DOHH2 (cell line): ENCODE data around the gene HIVEP3.

Experiments used
- H3F3A ChIP-seq: fragments of 200-600 bp; sonication (generic), shearing (Covaris generic); 2 replicates; pipeline ENCODE4 v1.6.0; 2016; ENCODE audit warnings: antibody characterized with exemption, mild to moderate bottlenecking; ENCODE audit not compliant: control insufficient read depth, insufficient read depth
- H3K27ac ChIP-seq: fragments of 200-600 bp; sonication (generic); 2 replicates; pipeline ENCODE4 v1.5.1; 2014; ENCODE audit warnings: low read depth, mild to moderate bottlenecking, low read length, moderate library complexity
- H3K27me3 ChIP-seq: fragments of 200-600 bp; sonication (generic); 2 replicates; pipeline ENCODE4 v1.6.1; 2014; ENCODE audit warnings: mild to moderate bottlenecking, low read length, mixed read lengths; ENCODE audit not compliant: control insufficient read depth
- H3K36me3 ChIP-seq: fragments of 200-600 bp; sonication (generic); 2 replicates; pipeline ENCODE4 v1.6.1; 2014; ENCODE audit warnings: mild to moderate bottlenecking, low read length, moderate library complexity, mixed read lengths; ENCODE audit not compliant: control insufficient read depth
- H3K4me1 ChIP-seq: fragments of 200-600 bp; sonication (generic); 2 replicates; pipeline ENCODE4 v1.6.1; 2014; ENCODE audit warnings: mild to moderate bottlenecking, low read length, mixed read lengths; ENCODE audit not compliant: control insufficient read depth
- H3K4me2 ChIP-seq: fragments of 200-600 bp; sonication (generic); 2 replicates; pipeline ENCODE4 v1.6.0; 2014; ENCODE audit warnings: mild to moderate bottlenecking, low read length, moderate library complexity
- H3K4me3 ChIP-seq: fragments of 200-600 bp; sonication (generic); 2 replicates; pipeline ENCODE4 v1.5.1; 2014; ENCODE audit warnings: mild to moderate bottlenecking, low read length, mixed read lengths
- H3K79me2 ChIP-seq: fragments of 200-600 bp; sonication (generic); 2 replicates; pipeline ENCODE4 v1.6.1; 2014; ENCODE audit warnings: mild to moderate bottlenecking, low read length, mixed read lengths; ENCODE audit not compliant: control insufficient read depth
- H3K9me2 ChIP-seq: fragments of 200-600 bp; sonication (generic); replicated peaks from 2 replicates; pipeline ENCODE4 v1.6.1; 2014; ENCODE audit warnings: mild to moderate bottlenecking, low read length, mixed read lengths; ENCODE audit not compliant: control insufficient read depth
- H3K9me3 ChIP-seq: fragments of 200-600 bp; sonication (generic); 2 replicates; pipeline ENCODE4 v1.6.1; 2014; ENCODE audit warnings: antibody characterized with exemption, low read length, mixed read lengths; ENCODE audit not compliant: control insufficient read depth, insufficient read depth
- H4K20me1 ChIP-seq: fragments of 200-600 bp; sonication (generic); 2 replicates; pipeline ENCODE4 v1.6.0; 2014; ENCODE audit warnings: low read depth, mild to moderate bottlenecking, antibody characterized with exemption, low read length, moderate library complexity; ENCODE audit not compliant: control insufficient read depth, insufficient read depth
- EZH2phosphoT487 ChIP-seq: fragments of 200-600 bp; sonication (generic); IDR thresholded peaks from 2 replicates; pipeline ENCODE4 v1.6.1; 2017; ENCODE audit warnings: borderline replicate concordance, mild to moderate bottlenecking, antibody characterized with exemption, low read length, moderate library complexity, mixed read lengths
- TF ChIP-seq, protein P1 (sequence below): fragments of 200-600 bp; sonication (generic); IDR thresholded peaks from one replicate; pipeline ENCODE4 v1.5.1; 2014; ENCODE audit warnings: antibody characterized with exemption, mild to moderate bottlenecking, low read depth, low read length; ENCODE audit not compliant: poor library complexity, severe bottlenecking

HIVEP3 gene

DNA sequence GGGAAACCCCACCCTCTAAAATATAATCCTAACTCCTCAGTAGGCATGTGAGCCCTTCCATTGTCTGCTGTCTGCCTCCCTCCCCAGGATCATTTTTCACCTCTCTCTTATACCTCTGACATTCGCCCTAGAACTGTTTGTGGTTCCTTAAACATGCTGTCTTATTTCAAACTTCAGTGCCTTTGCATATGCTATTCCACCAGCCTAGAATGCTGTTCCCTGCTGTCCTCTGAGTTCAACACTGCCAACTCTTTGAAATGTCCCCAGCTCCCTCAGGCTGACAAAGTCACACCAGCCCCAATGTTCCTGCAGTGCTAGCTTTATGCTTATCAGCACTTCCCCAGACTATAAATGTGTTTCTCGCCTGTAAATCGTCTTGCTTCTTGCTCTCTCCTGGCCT, 119.5 kb downstream of the HIVEP3 start:
- no peaks in the 10 kb centered on the region for H3F3A ChIP-seq
- no peak for TF ChIP-seq EZH2phosphoT487
- TF ChIP-seq, protein P1, sequence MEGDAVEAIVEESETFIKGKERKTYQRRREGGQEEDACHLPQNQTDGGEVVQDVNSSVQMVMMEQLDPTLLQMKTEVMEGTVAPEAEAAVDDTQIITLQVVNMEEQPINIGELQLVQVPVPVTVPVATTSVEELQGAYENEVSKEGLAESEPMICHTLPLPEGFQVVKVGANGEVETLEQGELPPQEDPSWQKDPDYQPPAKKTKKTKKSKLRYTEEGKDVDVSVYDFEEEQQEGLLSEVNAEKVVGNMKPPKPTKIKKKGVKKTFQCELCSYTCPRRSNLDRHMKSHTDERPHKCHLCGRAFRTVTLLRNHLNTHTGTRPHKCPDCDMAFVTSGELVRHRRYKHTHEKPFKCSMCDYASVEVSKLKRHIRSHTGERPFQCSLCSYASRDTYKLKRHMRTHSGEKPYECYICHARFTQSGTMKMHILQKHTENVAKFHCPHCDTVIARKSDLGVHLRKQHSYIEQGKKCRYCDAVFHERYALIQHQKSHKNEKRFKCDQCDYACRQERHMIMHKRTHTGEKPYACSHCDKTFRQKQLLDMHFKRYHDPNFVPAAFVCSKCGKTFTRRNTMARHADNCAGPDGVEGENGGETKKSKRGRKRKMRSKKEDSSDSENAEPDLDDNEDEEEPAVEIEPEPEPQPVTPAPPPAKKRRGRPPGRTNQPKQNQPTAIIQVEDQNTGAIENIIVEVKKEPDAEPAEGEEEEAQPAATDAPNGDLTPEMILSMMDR: no peak
- H3K27me3 ChIP-seq: peaks cover 9% of the 10 kb centered on the region

DNA sequence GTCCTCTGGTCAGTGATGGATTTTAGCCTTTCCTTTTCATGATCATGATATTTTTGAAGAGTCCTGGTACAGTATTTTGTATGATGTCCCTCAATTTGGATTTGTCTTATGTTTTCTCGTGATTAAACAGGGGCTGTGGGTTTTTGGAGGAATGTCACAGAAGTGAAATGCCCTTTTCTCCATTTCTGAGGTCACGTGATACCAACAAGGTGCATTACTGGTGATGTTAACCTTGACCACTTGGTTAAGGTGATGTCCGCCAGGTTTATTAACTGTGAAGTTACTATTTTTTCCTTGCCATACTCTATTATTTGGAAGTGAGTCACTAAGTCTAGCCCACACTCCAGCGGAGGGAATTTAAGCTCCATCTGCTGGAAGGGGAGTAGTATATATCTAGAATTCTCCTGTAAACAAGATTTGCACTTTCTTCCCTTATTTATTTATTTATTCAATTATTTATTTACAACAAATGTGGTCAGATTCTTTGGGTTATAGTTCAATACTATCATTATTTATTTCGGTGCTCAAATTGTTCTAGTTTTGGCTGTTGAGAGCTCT, 123.4 kb downstream of the HIVEP3 start:
- TF ChIP-seq EZH2phosphoT487: no peak
- TF ChIP-seq, protein P1: no peak
- H3K4me2 ChIP-seq: no peak overlapping the region

More for the DNA sequence above, 119.5 kb downstream of the HIVEP3 start:
- no peaks in the 10 kb centered on the region for H4K20me1 ChIP-seq
- H3K27ac ChIP-seq: no peak overlapping the region
- H3K9me3 ChIP-seq: no peaks in the 10 kb centered on the region
- H3K4me2 ChIP-seq: no peak overlapping the region
- H3K4me3 ChIP-seq: no peak overlapping the region
- peaks cover 12% of the 10 kb centered on the region for H3K4me1 ChIP-seq
- no peaks in the 10 kb centered on the region for H3K36me3 ChIP-seq
- no peaks in the 10 kb centered on the region for H3K9me2 ChIP-seq
- no peaks in the 10 kb centered on the region for H3K79me2 ChIP-seq

DNA sequence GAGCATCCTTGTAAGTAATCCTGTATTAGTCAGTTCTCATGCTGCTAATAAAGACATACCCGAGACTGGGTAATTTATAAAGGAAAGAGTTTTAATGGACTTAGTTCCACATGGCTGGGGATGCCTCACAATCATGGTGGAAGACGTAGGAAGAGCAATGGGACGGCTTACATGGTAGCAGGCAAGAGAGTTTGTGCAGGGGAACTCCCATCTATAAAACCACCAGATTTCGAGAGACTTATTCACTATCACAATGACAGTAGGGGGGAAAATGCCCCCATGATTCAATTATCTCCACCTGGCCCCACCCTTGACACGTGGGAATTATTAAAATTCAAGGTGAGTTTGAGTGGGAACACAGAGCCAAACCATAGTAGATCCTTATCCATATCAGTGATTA, 124.7 kb downstream of the HIVEP3 start:
- Histone ChIP-seq H3K36me3 (no peaks in the 10 kb centered on the region), H3K4me3 (no peak overlapping the region), H3K9me2 (no peaks in the 10 kb centered on the region), H3F3A (no peaks in the 10 kb centered on the region), H3K9me3 (no peaks in the 10 kb centered on the region), H4K20me1 (no peaks in the 10 kb centered on the region), H3K4me2 (no peak overlapping the region), H3K27ac (no peak overlapping the region), H3K27me3 (peaks cover 6% of the 10 kb centered on the region; the same call in 1 of the 2 replicates), H3K4me1 (no peaks in the 10 kb centered on the region), H3K79me2 (no peaks in the 10 kb centered on the region)
- TF ChIP-seq EZH2phosphoT487: no peak

More for the DNA sequence above, 123.4 kb downstream of the HIVEP3 start:
- Histone ChIP-seq H3K9me3 (no peaks in the 10 kb centered on the region), H3K27me3 (peaks cover 9% of the 10 kb centered on the region; the same call in 1 of the 2 replicates), H4K20me1 (no peaks in the 10 kb centered on the region), H3F3A (no peaks in the 10 kb centered on the region), H3K9me2 (no peaks in the 10 kb centered on the region), H3K36me3 (no peaks in the 10 kb centered on the region), H3K79me2 (no peaks in the 10 kb centered on the region), H3K27ac (no peak overlapping the region), H3K4me1 (no peaks in the 10 kb centered on the region), H3K4me3 (no peak overlapping the region)

DNA sequence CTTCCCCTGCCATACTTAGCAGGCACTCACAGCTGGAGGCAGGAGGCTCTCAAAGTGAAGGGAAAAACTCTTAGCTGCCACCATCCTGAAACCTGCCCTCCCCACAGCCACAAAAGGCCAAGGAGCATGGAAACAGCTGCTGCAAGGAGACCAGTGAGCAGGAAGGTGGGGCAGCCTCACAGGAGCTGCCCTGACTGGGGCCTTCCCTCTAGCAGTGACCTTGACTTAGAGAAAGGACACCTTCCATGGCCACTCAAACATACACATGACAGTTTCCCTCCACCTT, 126.3 kb downstream of the HIVEP3 start:
- no peak for TF ChIP-seq EZH2phosphoT487
- TF ChIP-seq, protein P1: no peak
- Histone ChIP-seq H3F3A (no peaks in the 10 kb centered on the region), H3K4me3 (no peak overlapping the region), H3K79me2 (no peaks in the 10 kb centered on the region), H3K27ac (no peak overlapping the region), H3K36me3 (no peaks in the 10 kb centered on the region), H3K4me1 (no peaks in the 10 kb centered on the region), H3K9me3 (no peaks in the 10 kb centered on the region), H4K20me1 (no peaks in the 10 kb centered on the region), H3K4me2 (no peak overlapping the region), H3K9me2 (no peaks in the 10 kb centered on the region), H3K27me3 (0 out of 2 replicates have a peak, but pooled peaks cover 5% of the 10 kb centered on the region)
